Ishikawa (cell line): ENCODE data around the gene MTMR10.

Experiments
- CEBPB ChIP-seq: IDR thresholded peaks from 2 replicates; pipeline ENCODE4 v1.6.1; 2012
- CREB1 ChIP-seq: IDR thresholded peaks from 2 replicates; pipeline ENCODE4 v1.6.1; 2012; ENCODE audit warnings: low read depth
- EGR1 ChIP-seq: IDR thresholded peaks from 2 replicates; pipeline ENCODE4 v1.6.1; 2012
- EP300 ChIP-seq: IDR thresholded peaks from 2 replicates; pipeline ENCODE4 v1.6.1; 2012; ENCODE audit warnings: borderline replicate concordance
- FOXM1 ChIP-seq: IDR thresholded peaks from 2 replicates; pipeline ENCODE4 v1.6.1; 2012; ENCODE audit warnings: low read depth, borderline replicate concordance
- NFIC ChIP-seq: IDR thresholded peaks from 2 replicates; pipeline ENCODE4 v1.6.1; 2012
- RAD21 ChIP-seq: IDR thresholded peaks from 2 replicates; pipeline ENCODE4 v1.6.1; 2012; ENCODE audit warnings: low read depth
- TAF1 ChIP-seq: IDR thresholded peaks from 2 replicates; pipeline ENCODE4 v1.6.1; 2012; ENCODE audit warnings: low read depth, mild to moderate bottlenecking
- TCF12 ChIP-seq: IDR thresholded peaks from 2 replicates; pipeline ENCODE4 v1.6.1; 2012; ENCODE audit warnings: low read depth
- TEAD4 ChIP-seq: IDR thresholded peaks from 2 replicates; pipeline ENCODE4 v1.6.1; 2012
- YY1 ChIP-seq: IDR thresholded peaks from 2 replicates; pipeline ENCODE4 v1.6.1; 2012; ENCODE audit warnings: low read depth
- ZBTB7A ChIP-seq: IDR thresholded peaks from 2 replicates; pipeline ENCODE4 v1.6.1; 2012; ENCODE audit warnings: low read depth
- TF ChIP-seq, protein P1 (sequence below): IDR thresholded peaks from 2 replicates; pipeline ENCODE4 v1.6.1; 2012
- TF ChIP-seq, protein P2 (sequence below): IDR thresholded peaks from 2 replicates; pipeline ENCODE4 v1.6.1; 2012
- TF ChIP-seq, protein P3 (sequence below): IDR thresholded peaks from 2 replicates; pipeline ENCODE4 v1.6.1; 2012; ENCODE audit warnings: low read depth, mild to moderate bottlenecking

The MTMR10 gene

DNA sequence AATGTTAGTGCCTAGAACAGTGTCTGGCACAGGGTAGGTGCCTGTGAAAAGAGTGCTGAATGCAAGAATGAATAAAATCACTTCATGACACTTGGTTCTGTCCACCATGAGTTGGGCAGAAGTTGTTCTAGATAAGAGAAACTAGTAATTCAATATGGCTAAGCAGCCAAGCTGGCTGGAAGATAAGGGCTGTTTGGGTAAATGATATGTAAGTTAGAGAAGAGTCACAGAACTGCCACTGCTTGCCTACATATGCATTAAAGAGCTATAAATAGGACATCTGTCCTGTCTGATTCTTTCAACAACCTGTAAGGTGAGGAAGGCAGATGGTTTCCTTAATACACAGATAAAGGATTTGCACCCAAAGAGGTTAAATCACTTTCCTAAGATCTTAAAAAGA lies 13.1 kb downstream of the MTMR10 start:
- TF ChIP-seq ZBTB7A (no peak), TEAD4 (no peak), TCF12 (no peak), CEBPB (no peak), CREB1 (no peak), RAD21 (no peak)

DNA sequence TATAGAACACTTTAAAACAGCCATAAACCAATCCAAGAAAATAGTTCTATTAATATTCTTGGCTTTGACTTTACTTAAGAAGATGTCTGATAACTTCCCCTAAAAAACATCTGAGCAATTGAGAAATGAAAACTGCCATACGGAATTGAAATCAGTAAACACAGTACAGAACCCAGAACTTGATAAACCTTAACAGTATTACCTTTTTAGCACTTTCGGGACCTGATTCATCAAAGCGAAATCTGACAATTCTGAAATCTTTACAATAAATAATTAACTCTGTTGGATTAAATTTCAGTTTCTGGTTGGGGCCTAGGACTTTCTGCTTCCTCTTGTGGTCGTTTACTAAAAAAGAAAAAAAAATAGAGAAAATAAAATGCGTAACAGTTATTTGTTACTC lies 17.3 kb downstream of the MTMR10 start:
- TF ChIP-seq FOXM1 = no peak
- no peak for TF ChIP-seq TEAD4
- TF ChIP-seq RAD21 = no peak
- no peak for TF ChIP-seq NFIC
- no peak for TF ChIP-seq TCF12
- TF ChIP-seq, protein P1, sequence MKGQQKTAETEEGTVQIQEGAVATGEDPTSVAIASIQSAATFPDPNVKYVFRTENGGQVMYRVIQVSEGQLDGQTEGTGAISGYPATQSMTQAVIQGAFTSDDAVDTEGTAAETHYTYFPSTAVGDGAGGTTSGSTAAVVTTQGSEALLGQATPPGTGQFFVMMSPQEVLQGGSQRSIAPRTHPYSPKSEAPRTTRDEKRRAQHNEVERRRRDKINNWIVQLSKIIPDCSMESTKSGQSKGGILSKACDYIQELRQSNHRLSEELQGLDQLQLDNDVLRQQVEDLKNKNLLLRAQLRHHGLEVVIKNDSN = no peak
- no peak for TF ChIP-seq CEBPB
- TF ChIP-seq EP300 = no peak
- no peak for TF ChIP-seq TAF1
- no peak for TF ChIP-seq CREB1
- TF ChIP-seq EGR1 = no peak
- TF ChIP-seq YY1 = no peak
- TF ChIP-seq, protein P2, sequence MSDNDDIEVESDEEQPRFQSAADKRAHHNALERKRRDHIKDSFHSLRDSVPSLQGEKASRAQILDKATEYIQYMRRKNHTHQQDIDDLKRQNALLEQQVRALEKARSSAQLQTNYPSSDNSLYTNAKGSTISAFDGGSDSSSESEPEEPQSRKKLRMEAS = no peak
- TF ChIP-seq, protein P3, sequence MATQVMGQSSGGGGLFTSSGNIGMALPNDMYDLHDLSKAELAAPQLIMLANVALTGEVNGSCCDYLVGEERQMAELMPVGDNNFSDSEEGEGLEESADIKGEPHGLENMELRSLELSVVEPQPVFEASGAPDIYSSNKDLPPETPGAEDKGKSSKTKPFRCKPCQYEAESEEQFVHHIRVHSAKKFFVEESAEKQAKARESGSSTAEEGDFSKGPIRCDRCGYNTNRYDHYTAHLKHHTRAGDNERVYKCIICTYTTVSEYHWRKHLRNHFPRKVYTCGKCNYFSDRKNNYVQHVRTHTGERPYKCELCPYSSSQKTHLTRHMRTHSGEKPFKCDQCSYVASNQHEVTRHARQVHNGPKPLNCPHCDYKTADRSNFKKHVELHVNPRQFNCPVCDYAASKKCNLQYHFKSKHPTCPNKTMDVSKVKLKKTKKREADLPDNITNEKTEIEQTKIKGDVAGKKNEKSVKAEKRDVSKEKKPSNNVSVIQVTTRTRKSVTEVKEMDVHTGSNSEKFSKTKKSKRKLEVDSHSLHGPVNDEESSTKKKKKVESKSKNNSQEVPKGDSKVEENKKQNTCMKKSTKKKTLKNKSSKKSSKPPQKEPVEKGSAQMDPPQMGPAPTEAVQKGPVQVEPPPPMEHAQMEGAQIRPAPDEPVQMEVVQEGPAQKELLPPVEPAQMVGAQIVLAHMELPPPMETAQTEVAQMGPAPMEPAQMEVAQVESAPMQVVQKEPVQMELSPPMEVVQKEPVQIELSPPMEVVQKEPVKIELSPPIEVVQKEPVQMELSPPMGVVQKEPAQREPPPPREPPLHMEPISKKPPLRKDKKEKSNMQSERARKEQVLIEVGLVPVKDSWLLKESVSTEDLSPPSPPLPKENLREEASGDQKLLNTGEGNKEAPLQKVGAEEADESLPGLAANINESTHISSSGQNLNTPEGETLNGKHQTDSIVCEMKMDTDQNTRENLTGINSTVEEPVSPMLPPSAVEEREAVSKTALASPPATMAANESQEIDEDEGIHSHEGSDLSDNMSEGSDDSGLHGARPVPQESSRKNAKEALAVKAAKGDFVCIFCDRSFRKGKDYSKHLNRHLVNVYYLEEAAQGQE = no peak
- no peak for TF ChIP-seq ZBTB7A

DNA sequence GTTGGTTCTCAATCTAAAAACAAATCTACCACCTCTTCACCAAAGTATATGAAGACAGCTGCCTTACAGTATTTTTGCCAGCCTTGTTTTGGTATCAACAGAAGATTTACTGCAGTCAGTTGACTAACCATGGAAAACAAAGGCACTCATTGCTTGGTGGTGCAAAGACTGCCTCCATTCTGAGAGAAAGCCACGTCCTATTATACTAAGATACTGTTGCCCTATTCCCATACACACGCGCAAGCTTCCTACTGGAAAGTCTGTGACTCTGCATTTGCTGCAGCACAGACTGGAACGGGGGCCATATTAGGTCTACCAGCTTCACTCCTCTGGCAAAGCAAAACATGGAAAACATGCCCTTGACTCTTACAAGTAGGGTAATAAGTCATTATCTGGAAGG lies 18.0 kb downstream of the MTMR10 start:
- TF ChIP-seq TEAD4 = no peak
- TF ChIP-seq, protein P1 = no peak
- no peak for TF ChIP-seq CREB1
- no peak for TF ChIP-seq TAF1
- TF ChIP-seq TCF12 = no peak
- TF ChIP-seq, protein P2 = no peak
- TF ChIP-seq, protein P3 = no peak
- TF ChIP-seq ZBTB7A = no peak
- TF ChIP-seq RAD21 = no peak
- no peak for TF ChIP-seq YY1
- no peak for TF ChIP-seq CEBPB
- TF ChIP-seq NFIC = no peak
- TF ChIP-seq EGR1 = no peak
- TF ChIP-seq FOXM1 = no peak
- TF ChIP-seq EP300 = no peak

DNA sequence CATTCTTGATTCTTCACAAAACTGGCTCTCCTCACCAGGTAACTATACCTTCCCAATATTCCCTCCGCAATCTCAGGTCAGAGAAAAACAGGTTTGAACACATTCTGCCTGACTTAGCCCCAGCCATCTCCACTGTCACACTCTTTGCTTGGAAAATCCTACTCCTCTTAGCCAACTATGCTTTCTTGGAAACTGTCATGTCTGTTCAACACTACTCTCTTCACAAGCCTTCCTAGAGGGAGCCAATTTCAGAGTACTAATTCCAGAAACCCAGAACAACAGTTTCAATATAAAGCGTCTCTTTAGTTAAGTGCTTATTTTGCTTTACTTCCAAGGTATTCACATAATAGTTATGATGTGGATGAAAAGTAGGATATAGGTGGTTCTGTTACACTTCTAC lies 21.7 kb downstream of the MTMR10 start:
- TF ChIP-seq NFIC = no peak
- no peak for TF ChIP-seq EP300
- TF ChIP-seq, protein P3 = no peak
- no peak for TF ChIP-seq TCF12
- TF ChIP-seq TEAD4 = no peak
- no peak for TF ChIP-seq FOXM1
- TF ChIP-seq EGR1 = no peak
- TF ChIP-seq, protein P1 = no peak
- TF ChIP-seq TAF1 = no peak
- no peak for TF ChIP-seq YY1
- no peak for TF ChIP-seq RAD21
- TF ChIP-seq, protein P2 = no peak
- TF ChIP-seq CREB1 = no peak
- TF ChIP-seq CEBPB = no peak
